Right atrium auricular region (tissue), 2 donors: ENCODE measurements around the gene CNTNAP2. TPM values are rescaled to one million over a fixed set of nuclear protein-coding genes. Genes with fewer than 3 reads are reported as not detected.

Source experiments
- DNase-seq: peaks from one replicate; pipeline ENCODE4 v3.0.0-alpha.2; 2019; ENCODE audit warnings: low spot score
- H3K27ac ChIP-seq, 2 donors: fragments of 200-600 bp; sonication (generic); 1 replicate in 1 of 2; 2 replicates in 1 of 2; pipeline ENCODE4 v1.5.1; 2016 to 2019
- H3K27me3 ChIP-seq, 2 donors: fragments of 200-600 bp; sonication (generic); one replicate each; pipeline versions ENCODE4 v1.5.1 to v1.6.0; 2017 to 2019
- H3K36me3 ChIP-seq: fragments of 200-600 bp; sonication (generic); one replicate; pipeline ENCODE4 v1.5.1; 2016
- H3K4me1 ChIP-seq, 2 donors: fragments of 200-600 bp; sonication (generic); one replicate each; pipeline versions ENCODE4 v1.5.1 to v1.6.0; 2017 to 2019
- H3K4me3 ChIP-seq, 2 donors: fragments of 200-600 bp; sonication (generic); 1 replicate in 1 of 2; 2 replicates in 1 of 2; pipeline ENCODE4 v1.5.1; 2017 to 2019; ENCODE audit warnings: mild to moderate bottlenecking in 1 of 2, moderate library complexity in 1 of 2
- H3K9me3 ChIP-seq, 2 donors: fragments of 200-600 bp; sonication (generic); one replicate each; pipeline ENCODE4 v1.5.1; 2019
- total RNA-seq, 2 donors: library from RNA; depleted of rRNA; stranded (reverse); fragments of >200 nt; gene quantifications; one replicate each; pipeline ENCODE4 v1.1.0, GENCODE V29; 2016
- TF ChIP-seq, protein P1 (sequence below), 2 donors: fragments of 200-600 bp; sonication (generic); IDR thresholded peaks; one replicate each; pipeline ENCODE4 v1.5.1; 2019; ENCODE audit warnings: antibody characterized with exemption in 2 of 2

The CNTNAP2 gene
- total RNA-seq, 2 donors from 2014 or later, result 1.1 to 1.7 TPM

DNA sequence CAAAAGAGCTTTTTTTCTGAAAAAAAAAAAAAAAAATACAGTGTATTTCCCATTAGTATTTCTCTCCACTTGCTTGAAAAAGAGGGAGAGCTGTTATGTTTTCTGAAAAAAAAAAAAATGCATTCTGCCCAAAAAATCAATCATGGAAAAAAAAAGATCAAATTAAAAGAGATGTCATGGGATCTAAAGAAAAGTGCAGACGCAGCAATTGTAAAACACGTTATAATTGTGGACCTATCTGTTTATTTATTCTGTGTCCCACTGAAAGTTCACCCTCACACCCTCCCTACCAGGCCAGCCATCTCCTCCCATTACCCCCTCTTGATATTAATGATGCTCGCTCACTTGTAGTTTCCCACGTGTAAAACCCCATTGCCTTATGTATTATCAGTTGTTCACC, 1800.0 kb downstream of the CNTNAP2 start:
- Histone ChIP-seq H3K4me3 (no peak overlapping the region), H3K9me3 (no peaks in the 10 kb centered on the region), H3K27me3 (no peaks in the 10 kb centered on the region), H3K36me3 (no peaks in the 10 kb centered on the region), H3K4me1 (no peaks in the 10 kb centered on the region), H3K27ac (no peak overlapping the region)
- DNase-seq, result no peak
- TF ChIP-seq, protein P1, sequence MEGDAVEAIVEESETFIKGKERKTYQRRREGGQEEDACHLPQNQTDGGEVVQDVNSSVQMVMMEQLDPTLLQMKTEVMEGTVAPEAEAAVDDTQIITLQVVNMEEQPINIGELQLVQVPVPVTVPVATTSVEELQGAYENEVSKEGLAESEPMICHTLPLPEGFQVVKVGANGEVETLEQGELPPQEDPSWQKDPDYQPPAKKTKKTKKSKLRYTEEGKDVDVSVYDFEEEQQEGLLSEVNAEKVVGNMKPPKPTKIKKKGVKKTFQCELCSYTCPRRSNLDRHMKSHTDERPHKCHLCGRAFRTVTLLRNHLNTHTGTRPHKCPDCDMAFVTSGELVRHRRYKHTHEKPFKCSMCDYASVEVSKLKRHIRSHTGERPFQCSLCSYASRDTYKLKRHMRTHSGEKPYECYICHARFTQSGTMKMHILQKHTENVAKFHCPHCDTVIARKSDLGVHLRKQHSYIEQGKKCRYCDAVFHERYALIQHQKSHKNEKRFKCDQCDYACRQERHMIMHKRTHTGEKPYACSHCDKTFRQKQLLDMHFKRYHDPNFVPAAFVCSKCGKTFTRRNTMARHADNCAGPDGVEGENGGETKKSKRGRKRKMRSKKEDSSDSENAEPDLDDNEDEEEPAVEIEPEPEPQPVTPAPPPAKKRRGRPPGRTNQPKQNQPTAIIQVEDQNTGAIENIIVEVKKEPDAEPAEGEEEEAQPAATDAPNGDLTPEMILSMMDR (IDR thresholded peaks at IDR 0.05), result no peak

DNA sequence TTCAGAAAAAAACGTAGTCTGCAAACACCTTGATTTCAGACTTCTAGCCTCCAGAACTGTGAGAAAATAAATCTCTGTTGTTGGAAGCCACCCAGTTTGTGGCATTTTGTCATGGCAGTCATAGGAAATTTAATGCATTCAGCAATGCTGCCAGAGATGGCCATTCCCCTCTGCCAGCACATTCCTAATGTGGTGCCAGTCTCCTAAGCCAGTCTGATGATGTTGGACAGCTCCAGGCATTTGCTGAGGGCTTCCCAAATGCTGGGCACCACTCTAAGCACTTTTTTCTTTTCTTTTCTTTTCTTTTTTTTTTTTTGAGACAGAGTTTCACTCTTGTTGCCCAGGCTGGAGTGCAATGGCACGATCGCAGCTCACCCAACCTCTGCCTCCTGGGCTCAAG, 1807.2 kb downstream of the CNTNAP2 start:
- TF ChIP-seq, protein P1 (IDR thresholded peaks at IDR 0.05), result no peak
- Histone ChIP-seq H3K4me3 (no peak overlapping the region), H3K27me3 (no peaks in the 10 kb centered on the region), H3K4me1 (no peaks in the 10 kb centered on the region), H3K9me3 (no peaks in the 10 kb centered on the region), H3K27ac (no peak overlapping the region), H3K36me3 (no peaks in the 10 kb centered on the region)
- DNase-seq, result no peak

DNA sequence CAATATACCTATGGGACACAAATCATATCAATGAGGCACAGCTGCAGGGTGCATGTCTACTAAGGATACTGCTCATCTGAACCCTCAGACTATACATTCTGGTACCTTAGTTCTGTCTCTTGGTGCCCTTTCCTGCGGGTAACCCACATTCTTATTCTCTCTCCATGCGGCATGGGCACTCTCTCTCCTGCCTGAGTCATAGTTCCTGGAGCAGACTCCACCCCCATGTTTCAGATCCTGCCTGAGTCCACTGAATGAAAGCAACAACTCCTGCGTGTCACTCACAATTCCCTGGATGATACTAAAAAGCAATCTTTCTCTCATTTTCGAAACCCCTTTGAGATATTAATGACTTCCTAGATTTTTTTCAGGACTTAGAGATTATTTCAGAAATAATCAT, 1820.8 kb downstream of the CNTNAP2 start:
- H3K36me3 ChIP-seq, result no peaks in the 10 kb centered on the region
- H3K27ac ChIP-seq, result no peak overlapping the region
- H3K4me1 ChIP-seq, result no peaks in the 10 kb centered on the region
- no peak for DNase-seq
- H3K9me3 ChIP-seq, result no peaks in the 10 kb centered on the region
- H3K4me3 ChIP-seq, result no peak overlapping the region
- no peaks in the 10 kb centered on the region for H3K27me3 ChIP-seq
- TF ChIP-seq, protein P1 (IDR thresholded peaks at IDR 0.05), result no peak

DNA sequence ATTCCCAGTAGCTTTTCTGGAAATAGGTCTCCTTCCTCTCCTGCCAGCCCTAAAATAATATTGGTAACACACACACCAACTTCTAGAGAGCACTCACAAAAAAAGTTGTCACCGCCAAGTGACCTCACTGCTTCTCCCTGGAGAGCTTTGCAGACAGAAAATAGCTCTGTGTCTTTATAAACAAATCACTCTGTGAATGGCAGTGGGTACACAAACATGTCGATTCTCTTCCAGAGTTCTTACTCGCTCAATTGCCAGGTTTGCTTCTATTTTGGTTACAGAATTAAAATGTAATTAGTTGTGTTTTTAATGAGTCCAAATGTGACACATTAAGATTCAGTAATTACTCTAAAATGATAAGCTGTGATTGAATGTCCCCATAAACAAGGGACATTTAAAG, 1824.8 kb downstream of the CNTNAP2 start:
- DNase-seq, result no peak
- TF ChIP-seq, protein P1 (IDR thresholded peaks at IDR 0.05), result no peak

DNA sequence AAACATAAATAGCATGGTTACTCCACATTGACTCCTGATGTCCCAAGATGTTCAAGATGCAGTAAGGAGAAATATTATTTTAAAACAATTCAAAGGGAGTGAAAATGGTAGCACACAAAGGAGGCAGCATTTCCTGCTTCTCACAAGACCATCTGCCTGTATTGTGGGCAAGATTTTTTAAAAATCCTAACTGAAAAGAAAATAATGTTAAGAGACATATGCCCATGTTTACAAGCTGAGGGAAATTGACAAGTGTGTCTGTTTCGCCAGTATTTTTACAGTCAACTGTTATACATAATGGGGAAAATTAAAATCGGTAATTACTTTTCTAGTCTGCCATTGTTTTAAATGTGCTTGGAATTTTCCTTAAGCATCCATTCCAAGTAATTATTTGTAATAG, 1827.7 kb downstream of the CNTNAP2 start:
- Histone ChIP-seq H3K36me3 (no peaks in the 10 kb centered on the region), H3K27ac (no peak overlapping the region), H3K9me3 (no peaks in the 10 kb centered on the region), H3K4me3 (no peak overlapping the region), H3K27me3 (no peaks in the 10 kb centered on the region), H3K4me1 (no peaks in the 10 kb centered on the region)
- DNase-seq, result no peak
- TF ChIP-seq, protein P1 (IDR thresholded peaks at IDR 0.05), result no peak

More for the DNA sequence above, 1824.8 kb downstream of the CNTNAP2 start:
- H3K27ac ChIP-seq, result no peak overlapping the region
- H3K4me3 ChIP-seq, result no peak overlapping the region
- no peaks in the 10 kb centered on the region for H3K27me3 ChIP-seq
- no peaks in the 10 kb centered on the region for H3K9me3 ChIP-seq
- no peaks in the 10 kb centered on the region for H3K4me1 ChIP-seq
- no peaks in the 10 kb centered on the region for H3K36me3 ChIP-seq

DNA sequence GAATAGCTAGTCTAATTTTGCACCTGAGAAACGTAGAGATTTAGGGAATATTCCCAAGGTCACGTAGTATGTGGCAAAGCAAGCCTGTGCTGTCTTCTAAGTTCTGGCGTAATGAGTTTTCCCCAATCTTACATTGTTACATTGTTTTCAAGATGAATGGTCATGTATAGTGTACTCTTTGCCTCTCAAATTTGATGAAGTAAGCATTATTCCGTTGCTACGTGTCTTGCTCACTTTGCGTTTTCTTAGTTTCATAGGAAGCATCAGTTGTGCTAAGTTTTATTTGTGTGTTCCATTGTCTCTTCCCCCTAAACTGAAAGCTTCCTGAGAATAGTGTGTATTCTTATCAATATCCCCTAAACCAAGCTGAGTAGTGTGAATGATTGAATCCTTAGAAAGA, 1836.3 kb downstream of the CNTNAP2 start:
- Histone ChIP-seq H3K27ac (no peak overlapping the region), H3K27me3 (no peaks in the 10 kb centered on the region), H3K9me3 (no peaks in the 10 kb centered on the region), H3K4me1 (no peaks in the 10 kb centered on the region), H3K36me3 (no peaks in the 10 kb centered on the region), H3K4me3 (no peak overlapping the region)
- TF ChIP-seq, protein P1 (IDR thresholded peaks at IDR 0.05), result no peak
- DNase-seq, result no peak
